ENCODE results near the gene ST3GAL6. TPM values are rescaled to one million over a fixed set of nuclear protein-coding genes. Genes with fewer than 3 reads are reported as not detected.

ST3GAL6 gene, protein sequence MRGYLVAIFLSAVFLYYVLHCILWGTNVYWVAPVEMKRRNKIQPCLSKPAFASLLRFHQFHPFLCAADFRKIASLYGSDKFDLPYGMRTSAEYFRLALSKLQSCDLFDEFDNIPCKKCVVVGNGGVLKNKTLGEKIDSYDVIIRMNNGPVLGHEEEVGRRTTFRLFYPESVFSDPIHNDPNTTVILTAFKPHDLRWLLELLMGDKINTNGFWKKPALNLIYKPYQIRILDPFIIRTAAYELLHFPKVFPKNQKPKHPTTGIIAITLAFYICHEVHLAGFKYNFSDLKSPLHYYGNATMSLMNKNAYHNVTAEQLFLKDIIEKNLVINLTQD
- total RNA-seq (2014; rRNA removed; shearing (Covaris generic)) = 4.6 and 11.9 TPM in 2 replicates

DNA sequence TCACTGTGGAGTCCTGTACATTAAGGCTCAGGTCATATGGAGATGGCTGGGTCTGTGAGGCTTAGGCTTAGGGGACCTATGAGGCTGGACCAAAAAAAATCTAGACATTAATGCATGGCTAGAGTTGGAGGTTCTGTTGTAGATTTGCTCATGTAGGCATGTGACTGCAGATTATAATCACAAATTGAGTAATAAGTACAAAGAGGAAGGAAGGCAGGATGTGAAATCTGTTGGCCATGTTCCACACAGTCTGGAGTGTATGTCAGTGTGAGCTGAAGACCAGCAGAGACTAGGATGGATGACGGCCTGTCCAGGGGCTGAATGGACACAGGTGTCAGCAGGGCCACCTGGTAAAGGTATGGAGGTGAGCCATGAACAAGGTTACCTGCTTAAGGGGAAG lies at the start of gene ST3GAL6:
Gene ST3GAL6, plus strand, starts transcription at position 265 of the 400 bp plus-strand sequence. CDS start 5,101 bp downstream, outside the sequence.
- DNase-seq (ENCODE audit: low spot score) = no peak

DNA sequence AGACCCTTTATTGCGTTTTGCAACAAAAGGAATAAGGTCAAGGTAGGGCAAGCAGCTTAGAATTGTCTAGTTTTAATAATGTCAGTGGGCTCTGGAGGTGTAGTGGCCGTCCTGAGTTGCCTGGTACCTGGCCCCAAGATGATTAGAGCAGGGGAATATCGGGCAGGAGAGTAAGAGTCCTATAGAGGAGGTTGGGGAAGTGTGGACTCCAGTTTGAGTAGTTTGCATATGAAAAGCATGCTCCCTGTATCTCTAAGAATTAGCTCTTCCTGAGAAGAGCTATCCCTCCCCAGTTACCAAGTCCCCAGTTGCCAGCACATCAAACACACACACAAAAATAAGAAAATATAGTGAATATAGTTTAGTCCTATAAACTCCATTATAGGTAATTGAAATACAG lies 49.2 kb upstream of the ST3GAL6 start:
- no peak for DNase-seq (ENCODE audit: low spot score)

DNA sequence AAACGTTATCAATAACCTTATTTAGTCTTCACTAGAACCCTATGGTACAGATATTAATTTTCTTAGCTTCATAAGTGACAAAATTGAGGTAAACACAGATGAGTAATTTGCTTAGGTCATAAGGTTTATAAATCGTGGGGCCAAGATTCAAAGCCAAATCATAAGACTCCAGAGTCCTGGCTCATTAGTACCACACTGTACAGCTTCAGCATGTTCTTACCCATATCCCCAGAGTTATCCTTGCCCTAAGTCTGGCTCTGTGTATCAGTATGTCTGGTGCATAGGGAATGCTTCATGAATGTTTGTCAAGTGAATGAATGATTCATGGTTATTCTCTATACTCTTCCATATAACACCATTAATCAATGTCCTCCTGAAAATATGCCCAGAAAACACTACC lies 45.6 kb upstream of the ST3GAL6 start:
- DNase-seq (ENCODE audit: low spot score) = no peak

DNA sequence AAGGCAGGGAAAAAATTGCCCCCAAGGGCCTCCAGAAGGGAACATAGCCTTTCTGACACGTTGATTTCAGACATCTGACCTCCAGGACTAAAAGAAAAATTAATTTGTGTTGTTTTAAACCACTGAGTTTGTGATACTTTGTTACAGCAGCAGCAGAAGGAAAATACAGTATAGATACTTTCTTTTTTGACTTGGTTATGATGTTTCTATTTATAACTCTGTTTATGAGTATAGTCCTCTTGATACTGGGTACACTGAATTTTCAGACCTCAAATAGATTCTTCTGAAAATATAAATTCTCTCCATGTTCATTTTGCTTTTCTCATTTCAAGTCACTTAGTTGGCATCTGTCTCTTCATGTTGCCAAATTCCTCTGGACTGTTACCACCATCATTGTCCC lies 44.4 kb upstream of the ST3GAL6 start:
- DNase-seq (ENCODE audit: low spot score) = no peak

DNA sequence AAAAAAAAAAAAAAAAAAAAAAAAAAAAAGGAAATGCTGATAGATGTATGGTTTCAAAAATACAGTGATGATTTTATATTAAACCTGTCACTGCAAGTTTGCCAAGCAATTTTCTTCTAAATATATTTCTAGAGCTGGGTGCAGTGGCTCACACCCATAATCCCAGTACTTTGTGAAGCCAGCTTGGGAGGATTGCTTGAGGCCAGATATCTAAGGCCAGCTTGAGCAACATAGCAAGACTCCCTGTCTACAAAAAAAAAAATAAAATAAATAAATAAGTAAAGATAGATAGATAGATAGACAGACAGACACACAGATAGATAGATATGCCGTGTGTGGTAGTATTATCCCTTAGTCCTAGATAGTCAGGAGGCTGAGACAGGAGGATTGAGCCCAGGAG lies 41.4 kb upstream of the ST3GAL6 start:
- no peak for DNase-seq (ENCODE audit: low spot score)

DNA sequence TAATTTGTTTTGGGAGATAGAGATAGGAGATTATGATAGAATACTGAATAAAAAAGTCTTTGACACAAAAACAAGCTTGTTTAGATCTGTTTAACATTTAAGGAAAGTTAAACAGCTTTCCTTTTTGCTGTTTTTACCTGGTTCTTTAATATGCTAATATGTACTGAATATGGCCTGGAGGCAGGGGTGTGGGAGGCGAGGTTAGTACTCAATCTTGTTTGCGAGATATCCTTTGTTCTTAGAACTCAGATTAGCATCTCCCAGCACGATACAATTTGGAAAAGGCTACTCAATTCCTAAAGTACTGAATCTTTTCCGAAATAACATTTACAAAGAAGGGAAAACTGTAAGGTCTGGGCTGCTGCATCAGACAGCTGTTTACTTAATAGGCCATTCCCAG lies 40.8 kb upstream of the ST3GAL6 start:
- DNase-seq (ENCODE audit: low spot score) = no peak

DNA sequence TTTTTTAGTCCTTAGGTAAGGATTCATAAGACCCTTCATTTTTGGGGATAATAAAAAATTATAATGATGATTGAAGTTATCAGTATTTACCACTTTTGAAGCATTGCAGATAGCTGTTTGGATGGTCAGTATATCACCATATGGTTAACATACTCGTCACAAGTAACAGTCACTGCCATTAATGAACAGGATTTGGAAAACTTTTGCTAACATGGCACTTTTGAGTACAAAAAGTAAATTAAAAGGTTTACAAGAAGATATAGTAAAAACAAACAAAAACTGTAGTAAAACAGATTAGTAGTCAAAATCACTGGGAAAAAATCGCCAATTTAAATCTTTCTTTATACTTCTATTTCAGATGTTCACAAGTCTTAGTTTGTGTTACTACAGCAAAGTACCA lies 37.8 kb upstream of the ST3GAL6 start:
- no peak for DNase-seq (ENCODE audit: low spot score)

DNA sequence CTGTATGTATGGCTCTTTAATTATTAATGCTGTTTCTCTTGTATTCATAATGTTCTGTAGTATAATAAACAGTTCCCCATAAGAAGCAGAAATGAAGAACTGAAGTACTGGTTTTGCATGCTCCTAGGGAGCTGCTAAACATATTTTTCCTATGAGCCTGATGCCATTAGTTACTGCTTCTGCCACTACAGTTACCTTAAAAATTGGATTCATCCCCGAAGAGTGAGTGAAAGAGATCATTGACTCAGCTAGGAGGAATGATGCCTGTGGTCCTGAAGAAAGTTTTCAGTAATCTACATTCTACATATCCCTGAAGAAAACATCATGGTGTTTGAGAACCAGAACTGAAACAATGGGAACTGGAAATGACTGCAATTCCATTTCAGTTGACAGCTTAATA lies 37.1 kb upstream of the ST3GAL6 start:
- DNase-seq (ENCODE audit: low spot score) = no peak

DNA sequence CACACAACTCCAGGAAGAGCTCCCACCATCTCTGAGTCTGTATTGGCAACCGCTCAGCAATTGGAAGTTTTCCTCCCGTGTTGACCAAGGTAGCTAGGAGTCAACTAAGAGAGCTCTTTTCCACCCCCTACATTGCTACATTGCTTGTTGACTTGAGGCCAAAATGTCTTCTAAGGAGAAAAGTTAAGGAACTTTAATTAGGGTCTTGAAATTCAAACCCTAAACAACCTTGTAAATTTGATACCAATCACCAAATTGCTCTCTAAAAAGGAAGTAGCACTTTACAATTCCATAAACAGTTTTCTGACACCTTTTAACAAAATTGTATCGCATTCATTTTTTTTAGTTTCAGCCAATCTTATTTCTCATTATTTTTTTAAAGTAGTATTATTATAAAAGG lies 35.5 kb upstream of the ST3GAL6 start:
- DNase-seq (ENCODE audit: low spot score) = no peak

DNA sequence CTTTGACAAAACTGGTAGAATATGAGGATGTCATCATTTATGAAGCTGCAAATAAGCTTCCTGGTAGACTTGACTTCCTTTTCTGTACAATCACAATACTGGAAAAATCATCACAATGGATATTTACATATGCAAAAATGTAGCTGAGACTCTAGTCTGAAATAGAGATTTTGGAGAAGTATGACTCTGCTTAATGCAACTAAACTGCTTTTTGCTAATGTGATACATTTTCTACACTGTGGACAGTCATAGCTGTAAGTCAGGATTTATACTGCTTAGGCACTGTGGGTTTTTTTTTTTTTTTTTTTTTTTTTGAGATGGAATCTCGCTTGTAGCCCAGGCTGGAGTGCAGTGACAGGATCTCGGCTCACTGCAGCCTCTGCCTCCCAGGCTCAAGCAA lies 34.5 kb upstream of the ST3GAL6 start:
- DNase-seq (ENCODE audit: low spot score) = no peak

DNA sequence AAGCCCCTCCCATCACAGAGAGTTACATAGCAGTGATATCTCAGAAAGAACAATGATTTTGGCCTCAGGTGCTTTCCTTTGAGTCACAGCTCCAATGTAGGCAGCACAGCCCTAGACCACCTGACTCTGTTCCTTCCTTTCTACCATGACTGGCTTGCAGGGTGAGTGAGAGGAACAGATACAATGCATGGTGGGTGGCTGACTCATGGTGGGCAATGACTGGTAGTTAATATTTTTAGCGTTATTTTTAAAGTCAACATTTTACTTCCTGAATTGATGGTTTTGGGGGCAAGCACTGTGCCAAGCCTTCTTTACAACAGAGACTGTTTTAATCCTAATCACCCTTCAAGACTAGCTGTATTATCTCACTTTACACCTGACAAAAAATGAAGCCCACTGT lies 32.8 kb upstream of the ST3GAL6 start:
- no peak for DNase-seq (ENCODE audit: low spot score)

DNA sequence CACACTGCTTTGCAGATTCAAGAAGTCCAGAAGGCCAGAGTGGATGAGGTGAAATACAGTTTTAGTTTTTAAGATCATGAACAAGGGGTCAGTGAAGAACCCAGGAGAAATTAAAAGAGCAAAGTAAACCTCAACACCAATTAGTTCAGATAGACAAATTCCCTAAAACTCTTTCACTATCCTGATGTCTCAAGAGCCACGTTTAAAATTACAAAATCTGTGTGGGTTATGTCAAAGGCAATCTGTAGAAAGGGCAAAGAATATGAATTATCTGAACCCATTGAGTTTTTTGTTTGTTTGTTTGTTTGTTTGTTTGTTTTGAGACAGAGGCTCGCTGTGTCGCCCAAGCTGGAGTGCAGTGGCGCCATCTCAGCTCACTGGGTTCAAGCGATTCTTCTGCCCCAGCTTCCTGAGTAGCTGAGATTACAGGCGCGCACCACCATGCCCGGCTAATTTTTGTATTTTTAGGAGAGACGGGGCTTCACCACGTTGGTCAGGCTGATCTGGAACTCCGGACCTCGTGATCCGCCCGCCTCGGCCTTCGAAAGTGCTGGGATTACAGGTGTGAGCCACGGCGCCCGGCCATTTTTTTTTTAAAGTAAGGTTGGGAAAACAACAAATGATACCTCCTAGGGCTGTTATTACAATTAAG lies 32.1 kb upstream of the ST3GAL6 start:
- DNase-seq (ENCODE audit: low spot score) = no peak

DNA sequence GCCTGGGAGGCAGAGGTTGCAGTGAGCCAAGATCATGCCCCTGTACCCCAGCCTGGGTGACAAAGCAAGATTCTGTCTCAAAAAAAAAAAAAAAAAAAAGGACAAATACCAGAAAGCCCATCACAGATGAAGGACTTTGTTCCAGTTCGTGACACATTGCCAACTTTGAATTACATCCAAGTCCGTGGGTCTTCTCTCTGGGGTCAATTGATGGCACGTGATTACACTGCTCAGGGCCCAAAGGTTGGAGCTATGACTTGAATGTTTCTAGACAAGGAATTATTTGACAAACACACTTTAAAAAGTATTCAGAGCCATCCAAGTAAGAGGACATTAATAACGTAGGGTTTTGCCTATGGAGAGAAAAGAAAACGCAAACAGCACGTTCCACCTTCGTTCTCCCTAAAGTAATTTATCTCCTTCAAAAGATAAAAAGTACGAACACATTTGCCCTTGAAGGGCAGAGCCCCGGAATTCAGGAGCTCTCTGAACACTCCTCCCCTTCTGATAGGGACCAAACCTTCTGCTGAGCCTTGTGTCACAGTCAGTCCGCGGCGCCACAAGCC lies 31.3 kb upstream of the ST3GAL6 start:
- DNase-seq (ENCODE audit: low spot score) = no peak

DNA sequence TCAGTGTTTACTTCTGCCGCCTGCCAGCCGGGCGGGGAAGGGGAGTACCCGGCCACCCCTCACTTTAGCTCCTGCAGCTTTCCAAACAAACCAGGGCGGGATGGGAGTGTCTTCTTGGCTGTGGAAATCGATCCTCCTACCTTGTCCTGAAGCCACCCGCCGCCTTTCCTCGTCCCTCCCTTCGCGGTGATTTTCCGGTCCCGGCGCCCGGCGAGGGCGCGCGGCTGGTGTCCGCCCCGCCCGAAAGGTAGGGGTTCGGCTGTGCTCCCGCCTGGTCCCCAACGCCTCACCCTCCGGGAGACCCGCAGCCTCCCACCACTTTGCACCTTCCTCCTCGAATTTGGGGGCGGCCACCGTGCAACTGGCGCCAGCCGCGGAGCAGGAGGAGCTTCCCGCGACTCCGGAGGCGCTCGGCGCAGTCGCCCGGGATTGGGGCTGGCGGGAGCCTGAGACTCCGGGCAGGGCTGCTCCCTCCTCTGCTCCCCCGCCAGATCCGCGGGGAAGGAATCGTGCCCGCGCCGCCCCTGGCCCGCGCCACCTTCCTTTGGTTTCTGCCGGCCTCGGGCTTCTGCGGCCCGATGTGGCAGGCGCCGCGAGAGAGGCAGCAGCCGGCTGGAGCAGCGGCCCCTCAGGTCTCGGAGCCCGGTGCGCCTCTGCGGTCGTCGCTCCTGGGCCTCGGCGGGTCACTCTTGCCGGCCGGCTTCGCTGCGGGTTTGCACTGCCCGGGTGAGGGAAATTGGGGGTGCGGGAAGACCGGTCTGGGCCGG lies 30.7 kb upstream of the ST3GAL6 start:
- DNase-seq (ENCODE audit: low spot score) = peak; percentile 23

DNA sequence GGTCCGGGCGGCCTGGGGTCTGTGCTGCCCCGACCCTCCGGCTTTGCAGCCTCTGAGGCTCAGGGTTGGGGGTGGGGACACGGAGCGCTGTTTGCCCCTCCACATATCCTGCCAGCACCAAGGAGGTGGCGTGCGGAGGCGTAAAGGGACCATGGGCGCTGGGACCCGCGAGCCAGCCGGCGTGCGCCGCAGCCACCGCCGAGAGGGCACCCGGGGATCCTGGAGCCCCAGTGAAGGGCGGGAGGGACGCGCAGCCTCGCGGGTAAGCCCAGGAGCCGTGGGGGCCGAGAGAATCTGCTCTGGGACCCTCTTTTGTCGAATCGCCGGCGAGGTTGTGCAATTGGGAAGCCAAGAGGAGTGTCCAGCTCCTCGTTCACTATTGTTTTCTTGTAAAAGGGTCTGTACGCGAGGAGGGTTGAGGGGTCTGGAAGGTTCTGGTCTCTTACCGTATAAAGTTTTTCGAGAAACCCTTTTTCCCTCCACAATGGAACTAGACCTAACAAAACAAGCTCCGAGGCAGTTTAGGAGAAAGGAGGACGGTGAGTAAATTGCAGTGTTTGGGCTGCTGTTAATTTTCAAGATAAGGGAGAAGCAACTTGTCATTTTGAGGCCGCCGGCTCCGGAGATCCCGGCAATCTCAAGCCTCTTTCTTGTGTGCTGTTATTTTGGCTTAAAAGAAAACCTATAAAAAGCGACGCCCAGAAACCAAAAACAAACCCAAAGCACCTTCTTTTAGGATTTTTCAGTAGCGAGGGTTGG lies 29.9 kb upstream of the ST3GAL6 start:
- DNase-seq (ENCODE audit: low spot score) = no peak

DNA sequence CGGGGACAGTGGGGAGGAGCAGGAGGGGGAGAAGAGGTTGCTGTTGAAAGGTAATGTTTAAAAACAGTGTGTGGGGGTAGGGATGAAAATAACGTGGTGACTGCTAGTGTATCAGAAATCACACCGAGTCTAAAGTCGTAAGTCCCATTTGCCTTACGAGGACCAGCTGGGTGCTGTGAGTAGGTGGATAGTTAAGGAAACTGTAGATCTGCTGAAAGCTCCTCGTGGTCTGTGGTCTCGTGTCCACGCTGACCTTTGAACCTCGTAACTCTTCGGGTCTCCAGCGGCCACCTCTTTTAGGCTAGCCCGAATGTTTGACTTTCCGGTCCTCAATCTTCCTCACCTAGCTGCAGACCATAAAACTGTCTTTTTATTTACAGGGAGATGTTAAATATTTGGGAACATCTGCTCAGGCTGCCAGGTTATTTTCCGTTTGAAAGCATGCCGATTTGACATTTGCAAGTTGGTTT lies 29.3 kb upstream of the ST3GAL6 start:
- DNase-seq (ENCODE audit: low spot score) = peak; percentile 14

DNA sequence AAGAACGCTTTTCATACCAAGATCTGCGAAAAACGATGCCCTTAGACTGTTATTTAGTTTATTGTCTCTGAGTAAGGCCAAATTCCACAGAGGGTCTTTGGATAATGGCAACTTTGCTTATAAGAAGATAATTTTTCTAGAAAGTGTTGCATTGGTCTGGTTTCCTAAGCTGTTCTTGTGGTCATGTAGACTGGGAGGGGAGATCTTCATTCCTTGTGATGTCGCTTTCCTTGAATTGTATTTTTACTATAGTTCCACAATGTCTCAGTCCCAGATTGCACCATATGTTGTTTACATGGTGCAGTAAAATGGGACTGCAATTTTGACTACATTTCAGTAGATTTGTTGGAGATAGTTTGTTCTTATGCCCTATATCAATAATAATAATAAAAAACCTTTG lies 28.8 kb upstream of the ST3GAL6 start:
- DNase-seq (ENCODE audit: low spot score) = no peak

DNA sequence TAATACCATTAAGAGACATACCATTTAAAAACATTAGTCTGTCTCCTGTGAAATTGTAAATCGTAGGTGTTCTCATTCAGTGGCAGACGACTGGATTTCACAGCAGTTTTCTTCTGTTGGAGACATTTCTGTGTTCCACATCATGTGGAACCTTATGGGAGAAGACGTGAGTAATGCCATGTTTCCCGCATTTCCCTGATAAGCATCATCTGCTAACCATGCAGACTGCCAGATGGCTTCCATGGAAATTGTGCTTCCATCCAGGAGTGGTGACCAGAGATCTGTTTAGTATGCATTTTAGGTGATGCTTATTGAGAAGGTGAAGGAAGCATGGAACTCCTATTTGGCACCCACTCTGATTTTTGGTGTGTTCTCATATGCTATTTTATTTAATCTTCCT lies 28.4 kb upstream of the ST3GAL6 start:
- DNase-seq (ENCODE audit: low spot score) = no peak

DNA sequence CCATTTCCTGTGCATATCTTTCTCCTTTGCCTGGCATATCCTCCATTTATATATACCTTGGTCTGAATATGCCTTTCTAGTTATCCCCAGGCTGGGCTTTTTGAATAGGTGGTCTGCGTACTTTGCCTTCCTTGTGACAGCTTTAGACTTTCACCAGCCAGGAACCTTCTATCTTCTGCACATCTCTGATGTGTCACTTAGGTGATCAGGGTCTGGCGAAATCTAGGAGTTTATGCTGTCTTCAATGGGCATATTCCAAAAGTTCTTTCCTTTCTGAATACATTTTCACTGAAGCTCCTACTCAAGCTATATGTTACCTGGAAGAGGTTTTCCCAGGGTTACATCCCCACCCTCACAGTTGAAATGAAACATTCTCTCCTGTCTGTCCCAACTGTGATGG lies 27.8 kb upstream of the ST3GAL6 start:
- no peak for DNase-seq (ENCODE audit: low spot score)

DNA sequence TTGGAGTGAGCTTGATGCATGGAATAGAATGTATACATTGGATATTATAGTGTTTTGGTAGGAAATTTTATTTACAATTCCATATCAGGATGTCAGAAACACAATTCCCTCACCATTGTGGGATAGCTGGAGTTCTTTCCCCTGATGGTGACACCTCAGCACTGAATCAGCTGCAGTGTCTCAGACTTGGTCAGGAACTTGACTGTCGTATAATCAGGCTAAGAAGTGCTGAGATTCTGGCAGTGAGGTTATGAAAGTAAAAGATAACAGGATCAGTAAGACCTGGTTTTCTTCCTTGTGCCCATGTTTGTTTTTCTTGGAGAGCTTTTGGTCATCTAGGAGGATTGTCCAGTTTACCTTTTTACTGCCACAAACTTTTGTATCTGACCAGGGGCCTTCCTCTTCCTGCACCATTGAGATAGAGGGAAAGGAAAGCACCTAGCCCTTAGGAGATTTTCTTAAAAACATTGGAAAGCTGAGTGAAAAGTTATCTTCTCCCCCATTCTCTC lies 27.3 kb upstream of the ST3GAL6 start:
- DNase-seq (ENCODE audit: low spot score) = no peak

DNA sequence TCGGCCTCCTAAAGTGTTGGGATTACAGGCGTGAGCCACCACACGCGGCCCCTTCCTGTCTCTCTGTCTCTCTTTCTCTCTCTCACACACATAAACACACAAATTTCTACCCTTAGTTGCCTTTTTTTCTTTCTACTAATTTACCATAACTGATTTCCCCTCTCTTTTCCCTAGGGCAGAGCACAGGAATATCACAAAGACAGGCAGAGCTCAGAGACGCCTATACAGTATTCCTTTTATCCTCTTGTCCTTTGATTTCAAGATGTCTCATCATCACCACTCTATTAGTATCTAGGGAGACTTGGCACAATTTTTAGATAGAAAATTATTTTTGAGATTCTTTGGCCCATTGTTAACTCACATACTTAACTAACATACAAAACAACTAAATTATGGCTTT lies 25.8 kb upstream of the ST3GAL6 start:
- DNase-seq (ENCODE audit: low spot score) = no peak

Measured in H4 (cell line).